Measurements from ENCODE around the gene MARCHF3. TPM values are rescaled to one million over a fixed set of nuclear protein-coding genes. Genes with fewer than 3 reads are reported as not detected.

MARCHF3 gene
- total RNA-seq, 1 experiment from 2014 or later, result 16.1 TPM

GRCh38 chr5:126871441-126871840, 158.9 kb downstream of the MARCHF3 start (continued):
- TF ChIP-seq AFF4 (CRISPR knock-in tag; IDR thresholded peaks at IDR 0.05; ENCODE audit: borderline replicate concordance), result no peak
- TF ChIP-seq E2F4 (CRISPR knock-in tag; IDR thresholded peaks at IDR 0.05; ENCODE audit: borderline replicate concordance, low read depth), result no peak
- no peak for TF ChIP-seq ATF2 (CRISPR knock-in tag; IDR thresholded peaks at IDR 0.05; ENCODE audit: borderline replicate concordance, low read depth)
- TF ChIP-seq GRHL2 (CRISPR knock-in tag; IDR thresholded peaks at IDR 0.05; ENCODE audit: insufficient replicate concordance, severe bottlenecking), result no peak
- no peak for TF ChIP-seq RELA (CRISPR knock-in tag; IDR thresholded peaks at IDR 0.05; ENCODE audit: borderline replicate concordance)
- TF ChIP-seq SMAD4 (CRISPR knock-in tag; IDR thresholded peaks at IDR 0.05), result no peak
- no peak for TF ChIP-seq ZNF138 (CRISPR knock-in tag; conservative IDR thresholded peaks at IDR 0.05)
- TF ChIP-seq SOX15 (CRISPR knock-in tag; IDR thresholded peaks at IDR 0.05), result no peak
- TF ChIP-seq ZNF263 (CRISPR knock-in tag; IDR thresholded peaks at IDR 0.05; ENCODE audit: low read depth), result no peak

GRCh38 chr5:126869005-126869451, 161.3 kb downstream of the MARCHF3 start:
- H3K4me3 Mint-ChIP-seq, result peak overlapping the region; percentile 69
- TF ChIP-seq RELA (CRISPR knock-in tag; IDR thresholded peaks at IDR 0.05; ENCODE audit: borderline replicate concordance) (no peak), SOX15 (CRISPR knock-in tag; IDR thresholded peaks at IDR 0.05) (no peak), FOXP1 (CRISPR knock-in tag; IDR thresholded peaks at IDR 0.05; ENCODE audit: borderline replicate concordance) (no peak), MAX (CRISPR knock-in tag; IDR thresholded peaks at IDR 0.05) (peak; percentile 46; the same call in 1 of the 2 replicates), ZBTB43 (CRISPR knock-in tag; IDR thresholded peaks at IDR 0.05) (no peak)
- H3K27me3 Mint-ChIP-seq (ENCODE audit: low read depth), result no peaks in the 10 kb centered on the region; the same call in 1 of the 2 replicates
- peak overlapping the region; percentile 89 for H3K27ac Mint-ChIP-seq
- peaks cover 38% of the 10 kb centered on the region for H3K4me1 Mint-ChIP-seq
- H3K36me3 Mint-ChIP-seq, result peaks cover 3% of the 10 kb centered on the region; the same call in 1 of the 2 replicates
- ATAC-seq (peak; percentile 95), DNase-seq (ENCODE audit: low spot score) (peak; percentile 66)
- POLR2A ChIA-PET, result no interaction called here
- CTCF ChIA-PET, result no interaction called here
- no peaks in the 10 kb centered on the region for H3K9me3 Mint-ChIP-seq

- peak overlapping the region; percentile 71 for H3K27ac Mint-ChIP-seq
- CTCF ChIA-PET, result no interaction called here
- peak overlapping the region; percentile 69 for H3K4me3 Mint-ChIP-seq
- ATAC-seq (no peak), DNase-seq (ENCODE audit: low spot score) (no peak)
- H3K4me1 Mint-ChIP-seq, result peaks cover 32% of the 10 kb centered on the region
- peaks cover 3% of the 10 kb centered on the region; the same call in 1 of the 2 replicates for H3K36me3 Mint-ChIP-seq
- H3K9me3 Mint-ChIP-seq, result no peaks in the 10 kb centered on the region
- no peak for TF ChIP-seq ZNF121 (CRISPR knock-in tag; IDR thresholded peaks at IDR 0.05)
- TF ChIP-seq CDX4 (CRISPR knock-in tag; IDR thresholded peaks at IDR 0.05; ENCODE audit: borderline replicate concordance), result no peak
- no peak for TF ChIP-seq PRRX2 (CRISPR knock-in tag; IDR thresholded peaks at IDR 0.05)
- no peak for TF ChIP-seq FOXK1 (CRISPR knock-in tag; IDR thresholded peaks at IDR 0.05)
- TF ChIP-seq GABPB1 (CRISPR knock-in tag; IDR thresholded peaks at IDR 0.05), result no peak
- TF ChIP-seq RORB (CRISPR knock-in tag; IDR thresholded peaks at IDR 0.05), result no peak
- TF ChIP-seq NR1H2 (CRISPR knock-in tag; IDR thresholded peaks at IDR 0.05), result no peak
- POLR2A ChIA-PET, result no interaction called here
- no peaks in the 10 kb centered on the region; the same call in 1 of the 2 replicates for H3K27me3 Mint-ChIP-seq (ENCODE audit: low read depth)
Observed at GRCh38 chr5:126868338-126869004, 161.9 kb downstream of the MARCHF3 start.

Measured in WTC11 (cell line).